GM21529 (cell line): ENCODE data around the gene SLCO4A1.

ENCODE experiments used
- ATAC-seq: cut with Tn5 transposase; IDR thresholded peaks from one replicate; pipeline ENCODE4 v1.9.1; 2021; ENCODE audit not compliant: unreplicated experiment

SLCO4A1 gene

DNA sequence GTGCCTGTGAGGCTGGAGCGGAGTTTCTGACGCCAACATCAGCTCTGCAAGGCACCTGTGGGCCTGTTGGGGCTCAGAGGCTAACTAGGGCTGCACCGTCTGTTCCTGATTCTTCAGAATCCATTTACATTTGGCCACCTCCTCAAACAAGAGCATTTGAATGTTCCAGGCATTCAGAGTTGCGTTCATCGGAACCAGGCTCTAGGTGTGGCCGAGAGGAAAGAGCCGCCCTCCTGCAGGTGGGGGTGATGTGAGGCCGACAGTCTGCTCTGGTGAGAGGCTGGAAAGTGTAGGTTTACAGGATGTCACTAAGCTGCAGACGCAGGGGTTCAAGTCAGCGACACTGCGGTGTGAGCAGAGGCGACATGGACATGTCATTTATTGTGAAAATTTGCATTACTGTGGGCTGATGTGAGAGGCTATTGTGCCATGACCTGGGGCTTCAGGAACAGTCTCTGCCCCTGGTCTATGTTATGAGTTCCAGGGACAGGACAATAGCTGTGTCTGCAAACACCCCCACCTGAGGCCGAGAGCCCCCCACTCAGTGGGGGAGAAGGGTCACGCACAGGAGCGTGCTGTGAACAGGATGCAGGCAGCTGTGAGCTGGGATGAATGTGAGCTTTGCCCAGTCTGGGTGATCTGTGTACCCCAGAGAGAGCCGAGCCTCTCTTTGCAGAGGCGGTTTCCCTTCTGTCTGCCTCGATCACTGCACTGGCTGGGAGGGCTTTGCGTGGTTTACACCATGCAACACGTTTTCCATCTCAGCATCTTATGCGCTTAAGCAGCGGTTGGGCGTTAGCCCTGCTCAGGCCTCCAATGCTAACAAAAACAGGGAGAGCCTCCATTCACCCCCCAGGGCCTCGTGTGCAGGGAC, 21.1 kb downstream of the SLCO4A1 start:
- ATAC-seq = no peak

DNA sequence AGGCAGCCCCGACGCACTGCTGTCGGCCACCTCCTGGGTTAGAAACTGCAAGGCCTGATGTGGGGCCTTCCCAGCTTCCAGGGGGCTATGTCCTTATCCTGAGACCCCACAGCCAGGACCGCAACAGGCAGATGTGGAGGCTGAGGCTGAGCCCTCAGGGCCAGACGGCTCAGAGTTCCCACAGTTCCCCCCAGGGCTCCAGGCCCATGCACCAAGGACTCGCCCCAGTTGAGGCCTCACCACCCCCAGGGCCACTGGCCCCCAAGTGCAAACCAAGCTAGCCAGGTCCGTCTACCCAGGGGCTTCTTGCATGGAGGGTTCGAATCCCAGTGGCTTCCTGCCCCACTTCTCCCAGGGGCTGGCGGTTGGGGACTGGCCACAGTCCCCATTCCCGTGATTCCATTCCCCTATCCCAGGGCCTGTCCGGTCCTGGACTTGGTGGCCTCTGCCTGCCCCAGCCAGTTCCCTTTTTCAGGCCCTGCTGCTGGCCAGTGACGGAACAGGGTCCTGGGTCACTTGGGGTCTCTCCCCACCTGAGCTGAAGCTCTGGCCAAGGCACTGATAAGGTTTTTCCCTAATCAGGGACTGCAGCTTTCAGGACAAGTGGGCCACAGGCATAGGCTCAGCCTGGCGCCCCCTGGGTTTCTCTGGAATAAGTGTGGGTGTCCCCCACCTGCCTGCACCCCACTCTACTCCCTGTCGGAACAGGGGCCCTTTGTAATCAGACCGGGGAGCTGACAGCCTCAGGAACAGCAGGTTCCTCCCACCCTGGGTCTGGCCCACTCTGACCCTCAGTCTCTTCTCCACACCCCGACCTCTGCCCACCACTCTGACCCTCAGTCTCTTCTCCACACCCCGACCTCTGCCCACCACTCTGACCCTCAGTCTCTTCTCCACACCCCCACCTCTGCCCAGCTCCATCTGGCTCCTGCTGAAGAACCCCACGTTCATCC, 22.0 kb downstream of the SLCO4A1 start:
- no peak for ATAC-seq

DNA sequence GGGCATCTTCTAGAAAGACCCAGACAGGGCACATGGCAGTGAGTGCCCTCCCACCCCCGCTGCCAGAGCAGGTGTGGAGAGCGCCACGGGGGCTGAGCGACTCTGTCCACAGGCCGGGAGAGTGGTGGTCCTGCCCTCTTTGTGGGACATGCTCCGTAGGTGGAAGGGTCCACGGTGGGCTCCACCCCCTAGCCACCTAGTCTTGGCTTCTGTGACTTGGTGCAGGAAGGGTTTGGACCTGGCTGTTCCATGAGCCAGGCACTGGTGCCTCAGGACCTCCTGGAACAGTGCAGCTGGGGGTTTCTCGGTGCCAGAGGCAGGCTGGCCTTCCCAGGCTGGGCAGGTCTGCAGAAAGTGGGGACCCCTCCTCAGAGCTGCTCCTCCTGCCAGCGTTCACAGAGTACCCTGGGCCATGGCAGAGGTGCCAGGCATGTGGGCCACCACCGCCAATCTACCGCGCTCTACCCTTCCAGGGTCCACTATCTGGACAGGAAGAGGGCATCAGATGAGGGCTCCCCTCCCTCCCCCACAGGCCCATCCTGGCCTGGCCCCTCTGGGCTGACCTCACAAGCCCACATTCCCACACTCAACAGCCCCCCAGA, 23.0 kb downstream of the SLCO4A1 start:
- ATAC-seq = no peak

DNA sequence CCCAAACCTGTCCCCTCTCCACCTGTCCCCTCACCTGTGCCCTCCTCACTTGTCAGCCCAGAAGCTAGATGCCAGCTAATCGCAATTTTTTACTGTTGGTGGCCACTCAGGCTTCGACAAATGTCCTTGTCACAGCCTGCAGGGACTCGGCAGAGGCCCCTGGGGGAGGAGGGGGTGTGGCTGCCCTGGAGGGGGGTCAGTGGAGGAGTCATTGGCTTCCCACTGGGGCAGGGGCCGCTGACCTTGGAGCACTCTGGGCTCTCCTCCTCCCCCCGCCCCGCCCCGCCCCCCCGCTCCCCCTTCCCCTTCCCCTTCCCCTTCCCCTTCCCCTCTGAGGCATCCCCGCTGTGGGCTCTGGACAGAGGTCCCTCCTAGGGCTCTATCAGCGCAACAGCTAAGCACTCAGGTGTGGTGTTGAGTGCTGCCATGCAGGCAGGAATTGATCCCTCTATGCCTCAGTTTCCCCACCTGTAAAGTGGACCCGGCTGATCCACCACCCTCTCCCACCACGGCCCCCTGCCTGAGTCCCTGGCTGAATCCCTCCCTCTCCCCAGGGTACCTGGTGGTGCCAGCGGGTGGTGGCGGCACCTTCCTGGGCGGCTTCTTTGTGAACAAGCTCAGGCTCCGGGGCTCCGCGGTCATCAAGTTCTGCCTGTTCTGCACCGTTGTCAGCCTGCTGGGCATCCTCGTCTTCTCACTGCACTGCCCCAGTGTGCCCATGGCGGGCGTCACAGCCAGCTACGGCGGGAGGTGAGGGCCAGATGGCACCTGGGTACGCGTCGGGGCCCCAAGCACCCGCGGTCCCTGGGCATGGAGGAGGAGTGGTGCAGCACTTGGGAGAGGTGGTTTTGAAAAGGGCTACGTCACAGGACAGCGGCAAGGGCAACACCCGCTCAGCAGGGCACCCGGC, 23.8 kb downstream of the SLCO4A1 start:
- no peak for ATAC-seq

DNA sequence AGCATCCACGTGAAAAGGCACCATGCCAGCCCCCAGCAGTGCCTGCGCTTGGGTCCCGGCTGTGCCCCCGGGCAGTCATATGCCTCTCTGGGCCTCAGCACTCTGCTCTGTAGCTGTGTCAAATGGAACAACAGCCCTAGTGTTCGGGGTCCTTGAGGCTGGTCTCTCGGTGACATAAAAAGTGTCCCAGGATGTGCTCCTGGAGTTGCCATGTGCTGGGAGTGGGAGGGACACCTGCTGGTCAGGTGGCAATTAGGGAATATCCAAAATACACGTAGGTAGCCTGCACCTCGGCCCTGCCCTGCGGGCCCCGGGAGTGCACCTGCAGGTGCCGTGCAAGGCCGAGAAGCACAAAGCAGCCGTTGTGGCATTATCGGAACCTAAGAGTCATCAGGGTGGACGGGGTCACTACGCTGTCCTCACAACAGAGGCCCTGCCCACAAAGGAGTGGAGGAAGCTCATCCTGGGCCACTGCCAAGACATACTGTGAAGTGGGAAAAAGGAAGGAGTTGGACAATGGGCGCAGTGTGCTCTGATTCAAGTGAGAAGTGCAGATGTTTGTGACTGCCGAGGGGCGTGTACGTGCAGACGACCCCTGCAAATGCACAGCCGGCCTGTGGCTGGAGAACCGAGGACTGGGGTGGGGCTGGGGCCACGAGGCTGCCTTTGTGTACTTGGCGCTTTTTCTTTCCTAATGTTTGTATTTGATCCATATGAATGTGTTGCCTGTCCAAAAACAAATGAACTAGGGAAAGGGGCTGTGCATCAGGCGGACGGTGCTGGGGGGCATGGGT, 24.6 kb downstream of the SLCO4A1 start:
- ATAC-seq = no peak

DNA sequence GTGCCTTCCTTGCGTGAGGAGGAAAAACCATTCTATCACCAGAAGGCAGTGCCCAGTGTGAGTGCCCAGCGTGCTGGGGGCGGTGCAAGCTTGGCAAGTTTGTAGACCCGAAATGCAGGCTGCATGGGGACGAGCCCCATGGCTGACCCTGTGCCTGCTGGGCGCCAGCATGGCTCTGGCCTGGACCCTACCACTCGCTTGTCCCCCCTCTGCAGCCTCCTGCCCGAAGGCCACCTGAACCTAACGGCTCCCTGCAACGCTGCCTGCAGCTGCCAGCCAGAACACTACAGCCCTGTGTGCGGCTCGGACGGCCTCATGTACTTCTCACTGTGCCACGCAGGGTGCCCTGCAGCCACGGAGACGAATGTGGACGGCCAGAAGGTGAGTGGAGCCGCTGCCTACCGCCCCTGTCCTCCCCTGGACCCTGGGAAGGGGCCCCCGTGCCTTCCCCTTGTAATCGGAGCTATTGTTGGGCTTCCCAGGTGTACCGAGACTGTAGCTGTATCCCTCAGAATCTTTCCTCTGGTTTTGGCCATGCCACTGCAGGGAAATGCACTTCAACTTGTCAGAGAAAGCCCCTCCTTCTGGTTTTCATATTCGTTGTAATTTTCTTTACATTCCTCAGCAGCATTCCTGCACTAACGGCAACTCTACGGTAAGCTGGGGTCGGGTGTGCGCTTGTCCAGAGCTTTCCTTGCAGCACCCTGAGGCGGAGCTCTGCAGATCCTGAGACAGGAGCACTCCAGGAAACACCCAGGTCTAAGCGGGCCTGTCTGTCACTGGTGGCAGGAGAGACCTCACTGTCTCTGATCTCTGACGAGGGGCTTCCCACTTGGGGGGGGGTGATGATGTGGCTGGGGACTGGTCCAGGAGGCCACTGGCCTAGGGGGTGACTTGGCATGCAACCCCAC, 25.5 kb downstream of the SLCO4A1 start:
- ATAC-seq = no peak

DNA sequence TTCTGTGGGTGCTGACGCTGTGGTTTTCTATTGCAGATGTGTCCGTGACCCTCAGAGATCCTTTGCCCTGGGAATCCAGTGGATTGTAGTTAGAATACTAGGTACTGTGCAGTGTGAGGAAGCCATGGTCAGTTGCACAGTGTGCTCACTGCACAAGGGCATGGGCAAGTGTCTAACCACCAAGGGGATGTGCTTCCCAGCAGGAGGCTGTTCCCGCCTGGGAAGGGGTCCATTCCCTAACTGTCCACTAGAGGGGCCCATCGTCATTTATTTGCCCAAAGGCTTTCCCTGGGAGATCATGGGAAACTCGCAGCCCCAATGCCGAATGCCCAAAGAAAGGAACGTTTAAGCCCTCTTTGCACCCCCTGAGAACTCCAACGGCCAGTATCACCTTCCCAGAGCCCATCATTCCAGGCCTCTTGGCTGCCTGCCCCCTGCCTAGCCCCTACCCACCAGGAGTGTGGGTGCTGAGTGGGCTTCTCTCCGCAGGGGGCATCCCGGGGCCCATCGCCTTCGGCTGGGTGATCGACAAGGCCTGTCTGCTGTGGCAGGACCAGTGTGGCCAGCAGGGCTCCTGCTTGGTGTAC, 26.2 kb downstream of the SLCO4A1 start:
- ATAC-seq = no peak

DNA sequence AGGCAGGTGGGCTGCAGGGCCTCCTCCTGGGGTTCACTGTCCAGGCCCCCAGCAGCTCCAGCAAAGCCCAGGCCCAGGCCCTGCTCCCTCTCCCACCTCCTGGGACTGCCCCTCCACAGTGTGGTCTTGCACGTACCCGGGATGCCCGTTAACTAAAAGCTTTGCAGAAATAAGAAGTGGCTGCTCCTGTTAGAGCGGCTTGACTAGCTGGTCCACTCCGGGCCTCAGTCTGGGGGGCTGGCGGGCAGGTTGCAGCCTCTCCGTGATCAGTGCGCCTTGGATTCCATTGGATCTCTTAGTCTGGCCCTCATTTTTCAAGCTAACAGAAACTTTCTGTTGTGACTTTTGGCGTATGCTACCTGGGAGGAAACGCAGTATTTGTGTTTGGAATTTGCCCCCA, 26.9 kb downstream of the SLCO4A1 start:
- ATAC-seq = no peak

DNA sequence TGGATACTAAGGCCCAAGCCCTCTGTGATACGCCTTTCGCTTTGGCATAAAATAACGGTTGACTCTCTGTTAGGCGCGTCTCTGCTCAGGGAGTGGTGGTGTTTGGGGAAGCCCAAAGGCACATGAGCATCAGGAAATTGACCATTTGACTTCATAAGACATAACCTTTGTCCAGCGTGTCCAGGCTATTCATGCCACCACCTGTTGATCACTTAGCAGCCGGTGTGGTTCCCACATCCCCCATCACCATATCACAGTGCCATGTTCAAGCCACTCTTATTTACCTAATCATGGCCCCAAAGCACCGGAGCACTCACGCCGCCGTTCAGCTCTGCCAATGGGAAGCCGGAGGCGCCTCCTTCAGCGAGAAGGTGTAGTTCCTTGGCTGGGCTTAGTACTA, 27.9 kb downstream of the SLCO4A1 start:
- no peak for ATAC-seq

DNA sequence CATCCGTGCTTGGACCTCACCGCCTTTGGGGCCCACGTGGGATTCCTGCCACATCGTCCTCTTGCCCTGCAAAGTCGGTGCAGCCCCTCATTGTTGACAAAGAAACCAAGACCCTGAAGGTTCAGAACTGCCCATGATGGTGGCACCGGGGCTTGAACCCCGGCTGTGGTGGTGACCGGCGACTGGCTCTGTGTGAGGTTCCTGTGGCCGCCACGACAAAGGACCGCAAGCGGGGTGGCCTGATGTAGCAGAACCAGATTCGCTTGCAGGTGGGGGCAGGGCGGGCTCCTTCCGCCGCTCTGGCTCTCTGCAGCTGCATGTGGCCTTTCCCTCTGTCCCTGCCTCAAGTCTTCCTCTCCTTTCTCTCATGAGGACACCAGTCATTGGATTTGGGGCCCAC, 28.7 kb downstream of the SLCO4A1 start:
- no peak for ATAC-seq

DNA sequence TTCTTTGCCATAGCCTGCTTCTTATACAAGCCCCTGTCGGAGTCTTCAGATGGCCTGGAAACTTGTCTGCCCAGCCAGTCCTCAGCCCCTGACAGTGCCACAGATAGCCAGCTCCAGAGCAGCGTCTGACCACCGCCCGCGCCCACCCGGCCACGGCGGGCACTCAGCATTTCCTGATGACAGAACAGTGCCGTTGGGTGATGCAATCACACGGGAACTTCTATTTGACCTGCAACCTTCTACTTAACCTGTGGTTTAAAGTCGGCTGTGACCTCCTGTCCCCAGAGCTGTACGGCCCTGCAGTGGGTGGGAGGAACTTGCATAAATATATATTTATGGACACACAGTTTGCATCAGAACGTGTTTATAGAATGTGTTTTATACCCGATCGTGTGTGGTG, 29.5 kb downstream of the SLCO4A1 start:
- no peak for ATAC-seq

DNA sequence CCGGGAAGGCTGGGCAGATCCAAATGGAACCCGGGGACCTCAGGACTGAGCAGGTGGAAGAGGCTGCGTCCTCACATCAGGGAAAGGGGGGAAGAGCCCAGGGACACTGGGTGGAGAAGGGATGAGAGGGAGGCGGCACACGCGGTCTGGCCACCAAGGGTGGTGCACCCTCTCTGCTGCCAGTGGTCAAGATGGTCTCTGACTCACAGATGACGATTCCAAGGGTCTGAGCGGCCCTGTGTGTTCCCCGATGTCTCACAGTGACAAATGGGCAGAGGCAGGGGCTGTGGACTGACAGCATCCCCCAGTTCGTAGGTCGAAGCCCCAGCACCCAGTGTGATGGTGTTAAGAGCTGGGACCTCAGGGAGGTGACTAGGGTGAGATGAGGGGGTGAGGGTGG, 32.1 kb downstream of the SLCO4A1 start:
- ATAC-seq = no peak

DNA sequence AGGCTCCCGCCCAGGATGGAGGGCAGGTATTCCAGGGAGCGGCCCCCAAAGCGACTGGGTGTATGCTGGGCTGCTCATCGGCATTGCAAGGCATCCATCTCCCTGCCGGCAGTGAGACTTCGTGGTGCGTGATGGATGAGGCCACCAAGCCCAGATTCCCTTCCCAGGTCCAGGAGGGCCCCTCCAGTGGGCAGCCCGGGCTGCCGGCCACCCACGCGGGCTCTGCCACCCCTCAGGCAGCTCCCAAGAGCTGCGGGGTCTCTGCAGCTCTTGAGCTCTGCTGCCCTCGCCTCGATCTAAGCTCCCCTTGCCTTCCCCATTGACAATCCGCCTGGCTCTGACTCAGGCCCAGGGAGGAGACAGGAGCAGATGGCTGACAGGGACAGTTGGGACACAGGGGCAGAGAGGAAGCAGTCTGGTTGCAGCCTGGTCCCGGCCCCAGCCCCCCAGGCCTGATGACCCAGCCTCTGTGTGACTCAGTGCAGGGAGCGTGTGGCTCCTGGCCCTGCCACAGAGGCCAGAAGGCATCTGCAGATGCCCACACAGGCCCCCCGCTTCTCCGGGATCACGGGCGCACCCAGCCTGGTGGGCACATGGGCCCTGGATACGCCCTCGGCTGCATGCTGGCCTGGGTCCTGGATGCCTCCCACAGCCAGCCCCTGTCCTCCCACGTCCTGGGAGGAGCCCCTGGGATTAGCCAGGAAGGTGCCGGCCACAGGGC, 33.0 kb downstream of the SLCO4A1 start:
- ATAC-seq = no peak

DNA sequence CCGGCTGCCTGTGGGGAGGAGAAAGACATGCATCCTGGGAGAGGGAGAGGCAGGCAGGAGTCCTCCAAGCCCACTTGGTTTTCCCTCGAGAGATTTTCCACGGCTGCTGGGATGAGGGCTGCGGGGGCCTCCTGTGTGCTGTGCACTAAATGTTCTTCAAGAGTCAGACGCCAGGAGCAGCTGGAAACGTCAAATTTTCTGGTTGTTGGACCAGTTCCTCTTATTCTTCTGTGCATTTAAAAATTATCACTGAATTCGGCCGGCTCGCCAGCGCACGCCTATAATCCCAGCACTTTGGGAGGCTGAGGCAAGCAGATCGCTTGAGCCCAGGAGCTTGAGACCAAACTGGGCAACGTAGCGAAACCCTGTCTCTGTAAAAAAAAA, 33.6 kb downstream of the SLCO4A1 start:
- no peak for ATAC-seq

DNA sequence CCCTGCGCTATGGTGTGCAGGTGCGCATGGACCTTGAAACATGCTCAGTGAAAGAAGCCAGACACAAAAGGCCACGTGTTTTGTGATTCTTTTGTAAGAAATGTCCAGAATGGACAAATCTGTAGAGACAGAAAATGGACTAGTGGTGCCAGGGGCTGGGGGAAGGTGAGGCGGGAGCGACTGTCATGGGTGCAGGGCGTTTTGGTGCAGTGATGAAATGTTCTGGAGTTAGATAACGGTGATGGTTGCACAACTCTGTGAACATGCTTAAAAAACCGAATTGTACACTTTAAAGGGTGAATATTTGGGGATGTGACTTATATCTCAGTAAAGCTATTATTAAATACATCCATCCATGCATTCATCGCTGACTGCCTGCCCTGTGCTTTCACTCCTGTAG, 34.7 kb downstream of the SLCO4A1 start:
- no peak for ATAC-seq

DNA sequence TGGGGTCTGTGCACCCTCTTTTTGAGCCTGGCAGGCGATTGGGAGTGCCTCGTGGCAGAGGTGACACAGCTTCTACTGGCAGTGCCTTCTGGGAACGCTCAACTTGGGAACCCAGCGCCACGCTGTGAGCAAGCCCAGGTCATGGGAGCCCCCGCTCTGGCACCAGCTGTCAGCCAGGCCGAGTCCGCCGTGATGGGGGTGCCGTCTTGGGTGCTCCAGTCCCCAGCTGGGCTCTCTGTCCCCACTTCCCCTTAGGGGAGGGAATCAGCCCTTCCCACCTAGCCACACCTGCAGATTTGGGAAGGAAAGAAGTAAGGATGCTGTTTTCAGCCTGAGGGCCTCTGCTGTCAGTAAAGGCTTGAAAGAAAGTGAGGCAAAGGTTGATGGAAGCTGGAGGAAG, 35.4 kb downstream of the SLCO4A1 start:
- no peak for ATAC-seq

DNA sequence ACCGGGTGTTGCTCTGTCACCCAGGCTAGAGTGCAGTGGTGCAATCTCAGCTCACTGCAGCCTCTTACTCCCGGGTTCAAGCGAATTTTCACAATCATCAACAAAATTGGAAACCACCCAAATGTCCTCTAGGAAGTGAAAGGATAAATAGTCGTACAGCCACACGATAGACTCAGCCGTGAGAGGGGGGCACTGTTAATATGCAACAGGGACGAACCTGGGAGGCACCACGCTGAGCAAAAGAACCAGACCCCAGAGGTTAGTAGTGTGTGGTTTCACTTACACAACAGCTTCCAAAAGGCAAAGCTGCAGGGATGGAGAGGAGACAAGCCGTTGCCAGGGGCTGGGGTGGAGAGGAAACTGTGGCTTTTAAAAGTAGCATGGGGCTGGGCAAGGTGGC, 36.2 kb downstream of the SLCO4A1 start:
- no peak for ATAC-seq
